HepG2 (cell line): Measurements from ENCODE around the gene NCKAP1. TPM values are rescaled to one million over a fixed set of nuclear protein-coding genes. Genes with fewer than 3 reads are reported as not detected.

ENCODE experiments used
- AGO1 ChIP-seq: fragments of 200-400 bp; formaldehyde crosslinking; IDR thresholded peaks from 2 replicates; pipeline ENCODE4 v1.6.1; 2017; ENCODE audit warnings: mild to moderate bottlenecking, low read depth, low read length, moderate library complexity; ENCODE audit not compliant: poor library complexity, severe bottlenecking
- ASH2L ChIP-seq: fragments of 300-600, 200-600 bp; sonication (generic); IDR thresholded peaks from 2 replicates; pipeline ENCODE4 v1.7.0; 2017; ENCODE audit warnings: low read depth, mild to moderate bottlenecking, moderate library complexity, mixed read lengths, low read length; ENCODE audit not compliant: insufficient read length
- ATF6 ChIP-seq: sonication (generic); formaldehyde crosslinking; conservative IDR thresholded peaks from 2 replicates; pipeline ENCODE4 v1.4.0; 2020; ENCODE audit warnings: missing genetic modification reagents
- BORCS8-MEF2B ChIP-seq: sonication (generic); formaldehyde crosslinking; IDR thresholded peaks from 2 replicates; pipeline ENCODE4 v1.8.0; 2022; ENCODE audit warnings: mild to moderate bottlenecking, missing genetic modification reagents
- CTCF ChIP-seq: sonication (generic); formaldehyde crosslinking; IDR thresholded peaks from 2 replicates; pipeline ENCODE4 v1.5.0; 2020; ENCODE audit warnings: mild to moderate bottlenecking, missing genetic modification reagents, moderate library complexity
- HOMEZ ChIP-seq: IDR thresholded peaks from 2 replicates; pipeline ENCODE4 v1.6.1; 2016; ENCODE audit warnings: low read depth
- JARID2 ChIP-seq: sonication (generic); formaldehyde crosslinking; IDR thresholded peaks from 2 replicates; pipeline ENCODE4 v1.8.1; 2023; ENCODE audit warnings: missing genetic modification reagents, inconsistent platforms; ENCODE audit not compliant: insufficient replicate concordance
- KLF12 ChIP-seq: sonication (generic); formaldehyde crosslinking; IDR thresholded peaks from 2 replicates; pipeline ENCODE4 v1.4.0; 2020; ENCODE audit warnings: missing genetic modification reagents, borderline replicate concordance
- MAFK ChIP-seq, 2 experiments: IDR thresholded peaks in 1 of 2; conservative IDR thresholded peaks in 1 of 2; 2 replicates each; pipeline ENCODE4 v1.6.1; 2011; ENCODE audit warnings: improper control_type of control experiment in 2 of 2, low read length in 2 of 2
- MXD1 ChIP-seq: sonication (generic); formaldehyde crosslinking; IDR thresholded peaks from 2 replicates; pipeline ENCODE4 v1.4.0; 2020; ENCODE audit warnings: mild to moderate bottlenecking, missing genetic modification reagents
- PTBP1 ChIP-seq: fragments of 200-400 bp; formaldehyde crosslinking; IDR thresholded peaks from 2 replicates; pipeline ENCODE4 v1.6.1; 2018; ENCODE audit warnings: low read length, low read depth; ENCODE audit not compliant: poor library complexity, severe bottlenecking
- SAP130 ChIP-seq: IDR thresholded peaks from 2 replicates; pipeline ENCODE4 v1.6.1; 2016; ENCODE audit warnings: low read depth
- SNAPC2 ChIP-seq: sonication (generic); formaldehyde crosslinking; IDR thresholded peaks from 2 replicates; pipeline ENCODE4 v1.8.1; 2022; ENCODE audit warnings: mild to moderate bottlenecking, missing genetic modification reagents
- SP4 ChIP-seq: sonication (generic); formaldehyde crosslinking; IDR thresholded peaks from 2 replicates; pipeline ENCODE4 v1.8.1; 2023; ENCODE audit warnings: mild to moderate bottlenecking, missing genetic modification reagents
- UBTF ChIP-seq: sonication (generic); formaldehyde crosslinking; IDR thresholded peaks from 2 replicates; pipeline ENCODE4 v1.4.0; 2020; ENCODE audit warnings: mild to moderate bottlenecking, missing genetic modification reagents
- ZEB1 ChIP-seq: IDR thresholded peaks from 2 replicates; pipeline ENCODE4 v1.6.1; 2012; ENCODE audit warnings: mild to moderate bottlenecking, low read depth, inconsistent platforms; ENCODE audit not compliant: insufficient replicate concordance
- ZMYM2 ChIP-seq: sonication (generic); formaldehyde crosslinking; IDR thresholded peaks from 2 replicates; pipeline ENCODE4 v1.8.0; 2022; ENCODE audit warnings: mild to moderate bottlenecking, missing genetic modification reagents
- ZNF282 ChIP-seq: fragments of 450-650 bp; IDR thresholded peaks from 2 replicates; pipeline ENCODE4 v1.6.1; 2018; ENCODE audit not compliant: partially characterized antibody
- ZNF432 ChIP-seq: sonication (generic); formaldehyde crosslinking; IDR thresholded peaks from 2 replicates; pipeline ENCODE4 v1.5.0; 2020; ENCODE audit warnings: missing genetic modification reagents, mild to moderate bottlenecking, borderline replicate concordance
- ZNF891 ChIP-seq: sonication (generic); formaldehyde crosslinking; IDR thresholded peaks from 2 replicates; pipeline ENCODE4 v1.5.0; 2020; ENCODE audit warnings: mild to moderate bottlenecking, missing genetic modification reagents
- polyA plus RNA-seq, 8 experiments: library from polyadenylated mRNA; depleted of rRNA in 3 of 8; stranded (reverse) in 7 of 8; unstranded in 1 of 8; fragments of >200 nt; fragmentation: Illumina TruSeq in 4 of 8; extraction: Trizol in 4 of 8; gene quantifications; 2 replicates each; pipeline versions ENCODE4 v1.2.1 to v1.2.3, GENCODE V29; 2011 to 2016; ENCODE audit warnings: low read depth in 4 of 8, missing spikeins in 1 of 8, mixed read lengths in 1 of 8; ENCODE audit not compliant: insufficient read depth in 1 of 8
- total RNA-seq, 5 experiments: library from RNA; depleted of rRNA; stranded (reverse); fragments of >200 nt; fragmentation: Illumina TruSeq; extraction: Trizol; gene quantifications; 2 replicates each; pipeline ENCODE4 v1.2.3, GENCODE V29; 2016; ENCODE audit warnings: low read depth in 1 of 5

NCKAP1 gene
- total and polyA plus RNA-seq, 2 of the 13 experiments (the other 11 are each of a cell fraction or from before 2014, with no cell fraction given), result 72.1 to 96.3 TPM

- TF ChIP-seq MAFK (conservative IDR thresholded peaks at IDR 0.05 in 1 of 2, IDR thresholded peaks at IDR 0.05 in 1 of 2; ENCODE audit: low read length in 2 of 2) (no peak), ZEB1 (no peak), AGO1 (peak; percentile 25), ZNF891 (CRISPR knock-in tag) (no peak), ZMYM2 (CRISPR knock-in tag) (0 out of 2 replicates have a peak, but pooled peaks have one; percentile 16), BORCS8-MEF2B (CRISPR knock-in tag) (0 out of 2 replicates have a peak, but pooled peaks have one; percentile 22), SP4 (CRISPR knock-in tag) (peak; percentile 46), SNAPC2 (0 out of 2 replicates have a peak, but pooled peaks have one; percentile 33), ATF6 (no peak), MXD1 (CRISPR knock-in tag) (peak; percentile 60; the same call in 1 of the 2 replicates), ASH2L (peak; percentile 13), ZNF282 (no peak), UBTF (peak; percentile 53), PTBP1 (no peak), CTCF (CRISPR knock-in tag) (peak; percentile 39), JARID2 (CRISPR knock-in tag) (no peak), KLF12 (CRISPR knock-in tag) (no peak), SAP130 (peak; percentile 33; the same call in 1 of the 2 replicates), ZNF432 (no peak), HOMEZ (CRISPR knock-in tag) (0 out of 2 replicates have a peak, but pooled peaks have one; percentile 33)
Measured at GRCh38 chr2:182866461-182867406, 171.5 kb downstream of the NCKAP1 start, which contains the start of gene FRZB (continued).
